Activated T-cell treated with anti-CD3 and anti-CD28 coated beads, Interleukin-2, amount 50 U/mL, for 48 hours (primary cell): Measurements from ENCODE around the gene OMG.

Source experiments
- DNase-seq, 2 experiments: peaks; one replicate each; pipeline ENCODE4 v3.0.0-alpha.2; 2020

Gene OMG

DNA sequence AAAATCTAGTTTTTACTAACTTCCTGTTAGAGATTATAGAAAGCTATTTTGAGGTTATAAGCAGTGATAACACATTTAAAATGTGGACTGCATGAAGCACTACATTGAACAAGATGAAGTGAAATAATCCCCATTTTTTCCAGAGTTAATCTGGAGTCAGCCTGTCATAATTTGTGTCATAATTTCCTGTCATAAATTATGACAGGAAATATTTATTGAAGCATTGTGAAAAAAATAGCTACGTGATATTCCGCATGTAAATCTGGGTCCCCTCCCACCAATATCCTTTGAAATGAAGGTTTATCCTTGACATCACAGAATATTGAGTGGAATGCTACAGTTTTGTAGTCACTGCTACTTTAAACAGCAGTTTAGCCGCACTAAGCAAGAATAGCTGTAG is 40.1 kb downstream of the OMG start:
- no peak for DNase-seq

DNA sequence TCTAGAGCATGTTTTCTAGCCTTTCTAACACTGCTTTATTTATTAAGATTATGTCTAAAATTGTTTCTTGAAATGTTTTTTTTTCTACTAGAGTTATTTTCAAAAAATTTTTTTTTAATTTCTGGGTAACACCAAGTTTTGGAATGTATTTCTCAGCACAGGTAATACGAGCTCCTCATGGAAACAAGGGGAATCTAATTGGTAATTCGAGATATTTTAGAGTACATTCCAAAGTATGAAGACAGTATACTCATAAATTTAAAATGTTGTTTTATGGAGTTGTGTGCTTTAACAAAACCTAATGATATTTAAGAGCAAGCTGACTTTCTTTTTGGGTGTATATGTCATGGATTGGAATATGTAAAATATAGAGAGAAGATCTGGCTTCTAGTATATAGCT is 42.4 kb downstream of the OMG start:
- DNase-seq = no peak

DNA sequence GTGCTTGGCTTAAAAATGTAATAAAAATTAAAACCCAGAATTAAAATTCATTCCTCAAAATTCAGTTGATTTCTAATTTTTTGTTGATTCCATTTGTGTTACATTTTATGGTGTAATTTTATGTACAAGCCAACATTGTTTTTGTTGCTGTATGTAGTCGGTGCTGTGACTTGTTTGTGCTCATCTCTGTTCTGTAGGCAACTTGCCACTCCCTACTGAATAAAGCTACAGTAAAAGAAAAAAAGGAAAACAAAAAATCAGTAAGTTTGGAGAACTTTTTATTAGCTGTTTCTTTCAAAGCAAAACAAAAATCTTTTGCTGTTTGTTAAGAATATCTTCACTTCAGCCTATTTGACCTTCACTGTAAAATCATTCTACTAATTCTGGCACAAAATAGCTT is 44.3 kb downstream of the OMG start:
- no peak for DNase-seq

DNA sequence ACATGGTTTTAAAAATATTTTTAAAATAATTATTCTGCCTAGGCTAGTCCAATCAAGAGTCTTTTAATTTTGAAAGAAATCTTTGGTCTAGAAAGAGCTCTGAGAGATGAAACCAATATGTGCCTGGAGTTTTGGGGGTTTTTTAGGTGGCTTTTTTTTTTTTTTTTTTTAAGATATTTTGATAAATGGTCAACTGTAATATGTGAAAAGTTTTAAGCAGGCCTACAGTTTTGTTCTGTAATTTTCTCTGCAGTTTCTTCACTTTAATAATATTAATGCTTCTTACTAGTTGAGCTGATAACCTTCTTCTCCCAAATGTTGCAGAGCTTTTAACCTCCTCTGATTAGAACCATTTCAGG is 45.1 kb downstream of the OMG start:
- DNase-seq = no peak

DNA sequence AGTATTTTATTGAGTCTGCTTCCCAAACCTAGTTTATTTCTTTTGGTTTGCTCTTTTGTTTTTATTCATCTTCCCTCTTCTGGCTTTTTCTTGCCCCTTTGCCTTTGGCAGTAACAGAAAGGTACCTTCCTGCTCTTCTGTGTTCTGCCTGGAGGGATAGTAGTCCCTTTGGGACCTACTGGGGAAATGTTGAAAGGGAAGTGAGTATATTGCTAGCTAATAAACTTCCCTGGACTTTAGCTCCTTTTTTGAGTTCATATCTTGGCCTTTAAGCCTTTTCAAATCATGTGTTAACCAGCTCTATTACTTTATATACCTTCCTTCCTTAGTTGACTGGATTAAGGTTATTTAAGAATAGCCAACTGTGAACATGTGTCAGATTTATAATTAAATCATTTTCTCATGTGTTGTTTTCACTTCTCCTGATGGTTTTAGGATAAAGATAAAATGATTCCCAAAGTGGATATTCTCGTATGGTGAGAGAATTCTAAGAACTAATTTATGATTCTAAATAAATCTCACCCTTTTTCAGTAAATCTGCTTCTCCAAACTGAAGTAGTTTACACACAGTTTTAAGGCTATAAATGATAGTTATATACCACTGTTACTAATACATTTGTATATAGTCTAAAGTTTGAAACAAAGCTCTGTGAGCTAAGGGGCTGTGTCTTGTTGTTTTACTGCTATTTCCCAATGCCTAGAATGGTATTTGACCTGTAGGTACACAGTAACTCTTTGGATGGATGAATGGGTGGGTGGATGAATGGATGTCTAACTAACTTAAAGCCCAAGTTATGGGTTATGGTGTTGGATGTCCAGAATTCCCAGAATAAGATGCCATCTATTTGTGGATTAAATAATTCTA is 45.7 kb downstream of the OMG start:
- no peak for DNase-seq

DNA sequence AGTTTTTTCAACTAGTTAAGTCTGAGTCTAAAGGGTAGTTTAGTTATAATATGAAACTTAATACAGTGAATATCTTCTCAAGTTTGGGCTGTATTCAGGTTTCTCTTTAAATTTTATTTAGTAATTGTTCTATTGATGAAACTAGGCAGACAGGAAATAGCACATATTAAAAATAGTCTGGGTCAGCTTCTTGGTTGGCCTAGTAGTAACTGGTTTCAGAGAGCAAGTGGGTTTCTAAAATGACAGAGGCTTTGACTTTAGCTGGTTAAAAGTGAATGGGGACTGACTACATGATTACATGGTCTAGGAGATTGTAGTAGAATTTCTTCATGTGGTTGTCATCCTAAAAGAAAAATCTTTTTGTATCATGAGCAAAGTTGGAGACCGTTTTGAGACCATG is 46.8 kb downstream of the OMG start:
- no peak for DNase-seq

DNA sequence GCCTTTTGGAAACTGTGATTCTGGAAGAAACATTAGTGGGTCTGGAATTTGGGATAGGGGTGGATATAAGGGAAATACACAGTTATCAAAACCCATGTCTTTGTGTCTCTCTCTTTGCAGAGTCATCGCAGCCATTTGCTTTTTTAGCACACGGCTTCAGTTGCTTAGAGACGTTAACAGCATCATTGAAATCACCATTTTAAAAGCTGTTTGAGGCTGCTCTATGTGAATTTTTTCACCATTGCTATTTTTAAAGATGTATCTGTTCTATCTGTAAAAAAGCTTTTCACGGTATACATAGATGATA is 47.3 kb downstream of the OMG start:
- no peak for DNase-seq

DNA sequence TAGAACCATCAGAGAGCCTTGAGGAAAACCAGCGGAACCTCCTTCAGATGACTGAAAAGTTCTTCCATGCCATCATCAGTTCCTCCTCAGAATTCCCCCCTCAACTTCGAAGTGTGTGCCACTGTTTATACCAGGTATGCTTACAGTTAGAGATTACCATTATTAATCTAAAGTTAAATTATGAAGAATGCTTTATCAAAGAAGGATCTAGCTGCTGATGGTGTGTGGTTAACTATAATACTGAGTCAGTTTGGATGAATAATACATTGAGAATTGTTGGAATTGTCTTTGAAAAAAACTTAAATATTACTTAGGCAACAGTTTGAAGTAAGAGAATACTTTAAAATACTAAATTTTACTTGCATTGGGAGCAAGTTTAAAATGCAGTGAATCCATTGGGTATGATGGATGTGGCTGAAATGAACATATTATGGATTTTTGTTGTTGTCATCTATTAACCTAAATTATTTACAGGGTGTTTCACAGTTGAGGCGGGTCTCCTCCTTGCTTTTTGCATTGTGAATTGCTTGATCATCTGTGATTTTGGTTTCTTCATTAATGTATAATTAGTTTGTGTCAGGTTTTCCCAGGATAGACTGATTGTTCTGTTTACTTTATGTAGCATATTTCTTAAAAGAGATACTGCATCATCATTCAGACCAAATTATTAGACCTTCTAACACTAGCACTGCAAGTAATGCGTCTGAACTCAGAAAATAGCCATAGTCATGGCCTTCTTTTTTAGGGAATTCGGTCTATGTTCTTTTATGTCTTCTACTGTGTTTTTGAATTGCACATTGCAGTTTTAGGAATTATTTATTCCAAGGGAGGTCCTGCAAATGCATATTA is 47.8 kb downstream of the OMG start:
- no peak for DNase-seq
